PC-9 (cell line): ENCODE measurements around the gene TRPM8.

Source experiments
- CTCF ChIP-seq: fragments of 200-600 bp; sonication (generic); conservative IDR thresholded peaks from 2 replicates; pipeline ENCODE4 v1.6.1; 2017; ENCODE audit warnings: mixed run types, antibody characterized with exemption, mild to moderate bottlenecking, moderate library complexity
- EZH2 ChIP-seq: fragments of 200-600 bp; sonication (generic); IDR thresholded peaks from 2 replicates; pipeline ENCODE4 v1.8.0; 2017; ENCODE audit warnings: antibody characterized with exemption, low read depth

GRCh38 chr2:234066587-234066986, 149.4 kb downstream of the TRPM8 start:
- TF ChIP-seq CTCF, result no peak
- no peak for TF ChIP-seq EZH2
